ENCODE data around the gene ASRGL1.

Gene ASRGL1

GRCh38 chr11:62404435-62404834 is 67.2 kb downstream of the ASRGL1 start:
- Histone ChIP-seq H4K91ac (ENCODE audit: low read depth, low read length) (no peak overlapping the region), H3K14ac (ENCODE audit: low read length) (no peak overlapping the region), H3K4ac (ENCODE audit: low read depth, low read length) (no peak overlapping the region), H4K8ac (ENCODE audit: low read depth, low read length) (no peak overlapping the region), H3K79me1 (ENCODE audit: low read length) (peaks cover 21% of the 10 kb centered on the region), H2BK120ac (ENCODE audit: insufficient read depth, low read length, poor library complexity) (no peak overlapping the region), H2BK12ac (ENCODE audit: low read length) (no peak overlapping the region), H3K9ac (ENCODE audit: low read length) (no peak overlapping the region), H3K23ac (ENCODE audit: low read length) (no peak overlapping the region), H3K4me1 (ENCODE audit: control insufficient read depth in 1 of 2, insufficient read depth in 2 of 2, low read length in 2 of 2) (peaks cover 23 to 24% of the 10 kb centered on the region in 2 experiments), H3K18ac (ENCODE audit: low read length) (no peak overlapping the region), H3K27ac (ENCODE audit: low read depth, low read length) (no peak overlapping the region), H3K36me3 (ENCODE audit: control insufficient read depth in 1 of 2, insufficient read depth in 2 of 2, low read length in 2 of 2) (no peaks in the 10 kb centered on the region), H3K4me3 (ENCODE audit: low read depth, low read length) (no peak overlapping the region), H2AFZ (ENCODE audit: insufficient read depth, low read length, poor library complexity) (no peak overlapping the region), H2AK5ac (ENCODE audit: low read length) (peak overlapping the region; percentile 76), H3K9me3 (ENCODE audit: insufficient read depth, low read depth, low read length) (no peaks in the 10 kb centered on the region), H3K27me3 (ENCODE audit: insufficient read depth, low read length) (no peaks in the 10 kb centered on the region), H3K79me2 (ENCODE audit: control insufficient read depth, insufficient read depth, low read length, poor library complexity) (peaks cover 4% of the 10 kb centered on the region), H3K4me2 (ENCODE audit: low read length) (no peak overlapping the region), H2BK5ac (ENCODE audit: low read depth, low read length, poor library complexity) (no peak overlapping the region), H4K12ac (ENCODE audit: low read depth, low read length) (no peak overlapping the region)
- WGBS (ENCODE audit: extremely low coverage, insufficient coverage, insufficient read length) = no CpG with 5 or more reads among the region's 6 CpGs
- no peak for DNase-seq

GRCh38 chr11:62404901-62405300 is 67.7 kb downstream of the ASRGL1 start:
- DNase-seq = no peak
- H3K4ac ChIP-seq (ENCODE audit: low read depth, low read length) = no peak overlapping the region
- no peak overlapping the region for H4K12ac ChIP-seq (ENCODE audit: low read depth, low read length)
- no peak overlapping the region for H3K4me2 ChIP-seq (ENCODE audit: low read length)
- H3K9me3 ChIP-seq (ENCODE audit: insufficient read depth, low read depth, low read length) = no peaks in the 10 kb centered on the region
- no peak overlapping the region for H3K23ac ChIP-seq (ENCODE audit: low read length)
- no CpG with 5 or more reads among the region's 5 CpGs for WGBS (ENCODE audit: extremely low coverage, insufficient coverage, insufficient read length)
- no peaks in the 10 kb centered on the region for H3K27me3 ChIP-seq (ENCODE audit: insufficient read depth, low read length)
- H3K18ac ChIP-seq (ENCODE audit: low read length) = no peak overlapping the region
- H4K91ac ChIP-seq (ENCODE audit: low read depth, low read length) = peak overlapping the region; percentile 33
- no peak overlapping the region for H2AK5ac ChIP-seq (ENCODE audit: low read length)
- no peaks in the 10 kb centered on the region for H3K36me3 ChIP-seq (ENCODE audit: control insufficient read depth in 1 of 2, insufficient read depth in 2 of 2, low read length in 2 of 2)
- H3K4me1 ChIP-seq (ENCODE audit: control insufficient read depth in 1 of 2, insufficient read depth in 2 of 2, low read length in 2 of 2) = peaks cover 18 to 19% of the 10 kb centered on the region in 2 experiments
- peak overlapping the region; percentile 64 for H2BK12ac ChIP-seq (ENCODE audit: low read length)
- H3K9ac ChIP-seq (ENCODE audit: low read length) = no peak overlapping the region
- peaks cover 17% of the 10 kb centered on the region for H3K79me1 ChIP-seq (ENCODE audit: low read length)
- no peak overlapping the region for H2BK120ac ChIP-seq (ENCODE audit: insufficient read depth, low read length, poor library complexity)
- H4K8ac ChIP-seq (ENCODE audit: low read depth, low read length) = no peak overlapping the region
- no peak overlapping the region for H3K27ac ChIP-seq (ENCODE audit: low read depth, low read length)
- no peak overlapping the region for H2AFZ ChIP-seq (ENCODE audit: insufficient read depth, low read length, poor library complexity)
- H2BK5ac ChIP-seq (ENCODE audit: low read depth, low read length, poor library complexity) = no peak overlapping the region
- H3K79me2 ChIP-seq (ENCODE audit: control insufficient read depth, insufficient read depth, low read length, poor library complexity) = no peaks in the 10 kb centered on the region
- no peak overlapping the region for H3K4me3 ChIP-seq (ENCODE audit: low read depth, low read length)
- no peak overlapping the region for H3K14ac ChIP-seq (ENCODE audit: low read length)

GRCh38 chr11:62406034-62406433 is 68.8 kb downstream of the ASRGL1 start:
- H3K79me2 ChIP-seq (ENCODE audit: control insufficient read depth, insufficient read depth, low read length, poor library complexity) = no peaks in the 10 kb centered on the region
- H2AFZ ChIP-seq (ENCODE audit: insufficient read depth, low read length, poor library complexity) = no peak overlapping the region
- no peaks in the 10 kb centered on the region for H3K36me3 ChIP-seq (ENCODE audit: control insufficient read depth in 1 of 2, insufficient read depth in 2 of 2, low read length in 2 of 2)

GRCh38 chr11:62409831-62410230 is 72.6 kb downstream of the ASRGL1 start:
- Histone ChIP-seq H2AK5ac (ENCODE audit: low read length) (no peak overlapping the region), H4K91ac (ENCODE audit: low read depth, low read length) (no peak overlapping the region), H3K9me3 (ENCODE audit: insufficient read depth, low read depth, low read length) (no peaks in the 10 kb centered on the region), H3K27me3 (ENCODE audit: insufficient read depth, low read length) (no peaks in the 10 kb centered on the region), H3K14ac (ENCODE audit: low read length) (no peak overlapping the region), H3K79me1 (ENCODE audit: low read length) (no peaks in the 10 kb centered on the region), H2BK5ac (ENCODE audit: low read depth, low read length, poor library complexity) (no peak overlapping the region), H3K4ac (ENCODE audit: low read depth, low read length) (no peak overlapping the region), H3K4me2 (ENCODE audit: low read length) (no peak overlapping the region), H3K27ac (ENCODE audit: low read depth, low read length) (no peak overlapping the region), H3K79me2 (ENCODE audit: control insufficient read depth, insufficient read depth, low read length, poor library complexity) (no peaks in the 10 kb centered on the region), H3K4me3 (ENCODE audit: low read depth, low read length) (no peak overlapping the region), H2AFZ (ENCODE audit: insufficient read depth, low read length, poor library complexity) (no peak overlapping the region), H3K23ac (ENCODE audit: low read length) (no peak overlapping the region), H3K18ac (ENCODE audit: low read length) (no peak overlapping the region), H3K36me3 (ENCODE audit: control insufficient read depth in 1 of 2, insufficient read depth in 2 of 2, low read length in 2 of 2) (no peaks in the 10 kb centered on the region), H4K12ac (ENCODE audit: low read depth, low read length) (no peak overlapping the region), H2BK120ac (ENCODE audit: insufficient read depth, low read length, poor library complexity) (no peak overlapping the region), H2BK12ac (ENCODE audit: low read length) (no peak overlapping the region), H3K4me1 (ENCODE audit: control insufficient read depth in 1 of 2, insufficient read depth in 2 of 2, low read length in 2 of 2) (peaks cover 3 to 6% of the 10 kb centered on the region in 2 experiments), H4K8ac (ENCODE audit: low read depth, low read length) (no peak overlapping the region), H3K9ac (ENCODE audit: low read length) (no peak overlapping the region)
- DNase-seq = no peak
- WGBS (ENCODE audit: extremely low coverage, insufficient coverage, insufficient read length) = no CpG with 5 or more reads among the region's 8 CpGs

More at GRCh38 chr11:62406034-62406433, 68.8 kb downstream of the ASRGL1 start:
- H3K23ac ChIP-seq (ENCODE audit: low read length) = no peak overlapping the region
- no peak overlapping the region for H3K4ac ChIP-seq (ENCODE audit: low read depth, low read length)
- no peak overlapping the region for H3K14ac ChIP-seq (ENCODE audit: low read length)
- H4K91ac ChIP-seq (ENCODE audit: low read depth, low read length) = no peak overlapping the region
- no CpG with 5 or more reads among the region's 4 CpGs for WGBS (ENCODE audit: extremely low coverage, insufficient coverage, insufficient read length)
- no peak overlapping the region for H4K12ac ChIP-seq (ENCODE audit: low read depth, low read length)
- DNase-seq = no peak
- no peak overlapping the region for H3K18ac ChIP-seq (ENCODE audit: low read length)
- H2BK120ac ChIP-seq (ENCODE audit: insufficient read depth, low read length, poor library complexity) = no peak overlapping the region
- H3K9me3 ChIP-seq (ENCODE audit: insufficient read depth, low read depth, low read length) = no peaks in the 10 kb centered on the region
- no peak overlapping the region for H2BK12ac ChIP-seq (ENCODE audit: low read length)
- no peak overlapping the region for H3K27ac ChIP-seq (ENCODE audit: low read depth, low read length)
- no peaks in the 10 kb centered on the region for H3K27me3 ChIP-seq (ENCODE audit: insufficient read depth, low read length)
- no peak overlapping the region for H4K8ac ChIP-seq (ENCODE audit: low read depth, low read length)
- peaks cover 8% of the 10 kb centered on the region in 2 experiments for H3K4me1 ChIP-seq (ENCODE audit: control insufficient read depth in 1 of 2, insufficient read depth in 2 of 2, low read length in 2 of 2)
- H3K9ac ChIP-seq (ENCODE audit: low read length) = no peak overlapping the region
- peaks cover 11% of the 10 kb centered on the region for H3K79me1 ChIP-seq (ENCODE audit: low read length)
- H3K4me2 ChIP-seq (ENCODE audit: low read length) = no peak overlapping the region
- H2BK5ac ChIP-seq (ENCODE audit: low read depth, low read length, poor library complexity) = no peak overlapping the region
- no peak overlapping the region for H2AK5ac ChIP-seq (ENCODE audit: low read length)
- H3K4me3 ChIP-seq (ENCODE audit: low read depth, low read length) = no peak overlapping the region

Measured in trophoblast cell (in vitro differentiated cells and primary cell).